NB4 (cell line): Measurements from ENCODE around the gene IL18.

ENCODE experiments used
- MAX ChIP-seq: IDR thresholded peaks from 2 replicates; pipeline ENCODE4 v1.6.1; 2011; ENCODE audit warnings: low read depth, low read length
- MYC ChIP-seq: IDR thresholded peaks from 2 replicates; pipeline ENCODE4 v1.6.1; 2011; ENCODE audit warnings: low read depth, low read length
- POLR2A ChIP-seq: IDR thresholded peaks from 2 replicates; pipeline ENCODE4 v1.6.1; 2011; ENCODE audit warnings: mild to moderate bottlenecking; ENCODE audit not compliant: insufficient read length; ENCODE audit errors: extremely low read depth
- TF ChIP-seq, protein P1 (sequence below): IDR thresholded peaks from one replicate; pipeline ENCODE4 v1.5.1; 2012; ENCODE audit warnings: low read depth, low read length

GRCh38 chr11:112186304-112186703 is 22.4 kb upstream of the IL18 start:
- TF ChIP-seq, protein P1, sequence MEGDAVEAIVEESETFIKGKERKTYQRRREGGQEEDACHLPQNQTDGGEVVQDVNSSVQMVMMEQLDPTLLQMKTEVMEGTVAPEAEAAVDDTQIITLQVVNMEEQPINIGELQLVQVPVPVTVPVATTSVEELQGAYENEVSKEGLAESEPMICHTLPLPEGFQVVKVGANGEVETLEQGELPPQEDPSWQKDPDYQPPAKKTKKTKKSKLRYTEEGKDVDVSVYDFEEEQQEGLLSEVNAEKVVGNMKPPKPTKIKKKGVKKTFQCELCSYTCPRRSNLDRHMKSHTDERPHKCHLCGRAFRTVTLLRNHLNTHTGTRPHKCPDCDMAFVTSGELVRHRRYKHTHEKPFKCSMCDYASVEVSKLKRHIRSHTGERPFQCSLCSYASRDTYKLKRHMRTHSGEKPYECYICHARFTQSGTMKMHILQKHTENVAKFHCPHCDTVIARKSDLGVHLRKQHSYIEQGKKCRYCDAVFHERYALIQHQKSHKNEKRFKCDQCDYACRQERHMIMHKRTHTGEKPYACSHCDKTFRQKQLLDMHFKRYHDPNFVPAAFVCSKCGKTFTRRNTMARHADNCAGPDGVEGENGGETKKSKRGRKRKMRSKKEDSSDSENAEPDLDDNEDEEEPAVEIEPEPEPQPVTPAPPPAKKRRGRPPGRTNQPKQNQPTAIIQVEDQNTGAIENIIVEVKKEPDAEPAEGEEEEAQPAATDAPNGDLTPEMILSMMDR: no peak
- TF ChIP-seq POLR2A (no peak), MAX (no peak), MYC (no peak)
